ENCODE measurements around the gene SUGP2.
"Not testable (repeated sequence)": the region's sequence is repeated elsewhere in the genome, so short reads cannot be mapped to it uniquely, and the experiment has no call there.

Gene SUGP2

GRCh38 chr19:19026299-19026971, 6.9 kb downstream of the SUGP2 start:
- Histone ChIP-seq H3K36me3 (ENCODE audit: control insufficient read depth, insufficient read depth, low read length) (peaks cover 29% of the 10 kb centered on the region), H3K4me3 (replicated peaks; ENCODE audit: low read depth, low read length) (no peak overlapping the region), H3K27me3 (replicated peaks; ENCODE audit: control insufficient read depth, insufficient read depth, low read length) (no peaks in the 10 kb centered on the region)
- DNase-seq (ENCODE audit: extremely low read depth, insufficient read length), result no peak
- peak; percentile 25 for TF ChIP-seq CTCF (IDR thresholded peaks at IDR 0.05; ENCODE audit: insufficient read depth, low read length, poor library complexity, severe bottlenecking)

- H3K36me3 ChIP-seq (ENCODE audit: control insufficient read depth, insufficient read depth, low read length), result peaks cover 29% of the 10 kb centered on the region
- no peak for TF ChIP-seq CTCF (IDR thresholded peaks at IDR 0.05; ENCODE audit: insufficient read depth, low read length, poor library complexity, severe bottlenecking)
- no peak overlapping the region for H3K4me3 ChIP-seq (replicated peaks; ENCODE audit: low read depth, low read length)
- H3K27me3 ChIP-seq (replicated peaks; ENCODE audit: control insufficient read depth, insufficient read depth, low read length), result no peaks in the 10 kb centered on the region
- DNase-seq (ENCODE audit: extremely low read depth, insufficient read length), result no peak
Observed at GRCh38 chr19:19025861-19026260, 7.5 kb downstream of the SUGP2 start.

- not testable (repeated sequence) for H3K27me3 ChIP-seq (replicated peaks; ENCODE audit: control insufficient read depth, insufficient read depth, low read length); DNase-seq (ENCODE audit: extremely low read depth, insufficient read length); H3K4me3 ChIP-seq (replicated peaks; ENCODE audit: low read depth, low read length)
- peaks cover 32% of the 10 kb centered on the region for H3K36me3 ChIP-seq (ENCODE audit: control insufficient read depth, insufficient read depth, low read length)
Observed at GRCh38 chr19:19023376-19023775, 9.9 kb downstream of the SUGP2 start.

- Histone ChIP-seq H3K36me3 (ENCODE audit: control insufficient read depth, insufficient read depth, low read length) (peaks cover 32% of the 10 kb centered on the region), H3K4me3 (replicated peaks; ENCODE audit: low read depth, low read length) (no peak overlapping the region), H3K27me3 (replicated peaks; ENCODE audit: control insufficient read depth, insufficient read depth, low read length) (no peaks in the 10 kb centered on the region)
- no peak for TF ChIP-seq CTCF (IDR thresholded peaks at IDR 0.05; ENCODE audit: insufficient read depth, low read length, poor library complexity, severe bottlenecking)
- DNase-seq (ENCODE audit: extremely low read depth, insufficient read length), result no peak
Observed at GRCh38 chr19:19022380-19022961, 10.8 kb downstream of the SUGP2 start.

GRCh38 chr19:19021115-19021514, 12.2 kb downstream of the SUGP2 start:
- no peak overlapping the region for H3K4me3 ChIP-seq (replicated peaks; ENCODE audit: low read depth, low read length)
- no peak for DNase-seq (ENCODE audit: extremely low read depth, insufficient read length)
- H3K27me3 ChIP-seq (replicated peaks; ENCODE audit: control insufficient read depth, insufficient read depth, low read length), result no peaks in the 10 kb centered on the region
- peaks cover 33% of the 10 kb centered on the region for H3K36me3 ChIP-seq (ENCODE audit: control insufficient read depth, insufficient read depth, low read length)
- TF ChIP-seq CTCF (IDR thresholded peaks at IDR 0.05; ENCODE audit: insufficient read depth, low read length, poor library complexity, severe bottlenecking), result no peak

- Histone ChIP-seq H3K27me3 (replicated peaks; ENCODE audit: control insufficient read depth, insufficient read depth, low read length) (no peaks in the 10 kb centered on the region), H3K4me3 (replicated peaks; ENCODE audit: low read depth, low read length) (no peak overlapping the region), H3K36me3 (ENCODE audit: control insufficient read depth, insufficient read depth, low read length) (peaks cover 34% of the 10 kb centered on the region)
- no peak for TF ChIP-seq CTCF (IDR thresholded peaks at IDR 0.05; ENCODE audit: insufficient read depth, low read length, poor library complexity, severe bottlenecking)
- DNase-seq (ENCODE audit: extremely low read depth, insufficient read length), result no peak
Observed at GRCh38 chr19:19010551-19010950, 22.8 kb downstream of the SUGP2 start.

All from GM06990 (cell line).